HG03039 (cell line): ENCODE data around the gene DEFB123.

Experiments used
- ATAC-seq: cut with Tn5 transposase; IDR thresholded peaks from one replicate; pipeline ENCODE4 v1.9.1; 2021; ENCODE audit warnings: mild to moderate bottlenecking, moderate library complexity; ENCODE audit not compliant: unreplicated experiment

DEFB123 gene

GRCh38 chr20:31473331-31474096 lies 33.1 kb downstream of the DEFB123 start:
- no peak for ATAC-seq

DNA sequence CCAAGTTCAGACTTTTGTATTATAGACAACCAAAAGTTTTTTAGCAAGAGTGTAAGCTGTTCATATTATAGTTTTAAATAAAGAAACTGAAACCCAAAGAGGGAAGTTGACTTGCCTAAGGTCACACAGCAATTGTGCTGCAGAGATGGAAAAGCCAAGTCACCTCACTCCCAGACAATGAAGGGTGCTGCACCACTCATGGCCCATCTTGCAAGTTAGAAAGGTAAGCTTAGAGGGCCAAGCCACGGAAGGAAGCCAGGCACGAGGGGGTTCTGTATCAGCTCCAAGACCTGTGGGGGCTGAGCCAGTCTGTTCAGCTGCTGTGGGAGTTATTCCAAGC lies 33.6 kb downstream of the DEFB123 start:
- ATAC-seq = peak; percentile 59

DNA sequence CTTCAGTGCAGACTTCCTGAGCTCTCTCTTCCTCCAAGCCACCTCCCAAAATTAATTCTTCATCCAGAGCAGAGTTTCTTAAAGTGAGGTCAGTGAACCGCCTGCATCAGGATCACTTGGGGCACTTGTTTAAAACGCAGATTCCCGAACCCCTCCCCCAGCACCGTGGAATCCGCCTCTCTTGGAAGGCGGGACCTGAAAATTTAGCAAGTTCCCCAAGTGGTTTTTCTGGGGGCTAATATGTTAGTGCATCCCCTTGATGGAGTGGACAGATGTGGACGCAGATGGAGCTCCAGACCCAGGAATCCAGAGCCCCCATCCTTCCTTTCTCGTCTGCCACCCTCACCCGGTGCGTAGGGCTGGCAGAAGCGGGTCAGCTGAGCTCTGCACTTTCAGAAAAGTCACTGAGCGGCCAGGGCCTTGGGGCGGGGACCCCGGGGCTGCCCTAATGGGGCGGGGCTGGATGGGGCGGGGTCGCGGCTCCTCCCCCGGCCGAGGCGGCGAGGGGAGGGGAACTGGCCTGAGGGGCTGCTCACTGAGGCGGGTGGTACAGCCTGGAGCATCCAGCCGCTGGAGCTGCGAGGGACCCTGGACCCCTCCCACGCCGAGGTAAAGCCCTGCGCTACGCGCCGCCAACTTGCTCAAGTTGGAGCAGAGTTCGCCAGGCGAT lies 34.5 kb downstream of the DEFB123 start, which contains the start of the genes DEFB124 and REM1:
Gene DEFB124 (minus strand): TSS at position 370 of the 670 bp plus-strand sequence. CDS start 2,114 bp downstream, outside the sequence.
Gene REM1 (plus strand): TSS at position 531 of the 670 bp plus-strand sequence. CDS start 1,158 bp downstream, outside the sequence.
- ATAC-seq = no peak

- no peak for ATAC-seq
Observed at GRCh38 chr20:31475472-31476293, 35.3 kb downstream of the DEFB123 start.

DNA sequence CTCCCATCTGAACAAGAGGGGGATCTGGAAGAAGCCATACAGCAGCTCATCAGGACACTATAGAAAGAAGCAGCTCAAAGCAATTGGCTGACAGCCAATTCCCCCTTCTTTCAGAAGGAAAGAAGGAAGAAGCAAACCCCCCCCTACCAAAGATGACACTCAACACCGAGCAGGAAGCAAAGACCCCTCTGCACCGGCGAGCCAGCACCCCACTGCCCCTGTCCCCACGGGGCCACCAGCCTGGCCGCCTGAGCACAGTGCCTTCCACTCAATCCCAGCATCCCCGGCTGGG lies 35.8 kb downstream of the DEFB123 start:
- ATAC-seq = no peak

DNA sequence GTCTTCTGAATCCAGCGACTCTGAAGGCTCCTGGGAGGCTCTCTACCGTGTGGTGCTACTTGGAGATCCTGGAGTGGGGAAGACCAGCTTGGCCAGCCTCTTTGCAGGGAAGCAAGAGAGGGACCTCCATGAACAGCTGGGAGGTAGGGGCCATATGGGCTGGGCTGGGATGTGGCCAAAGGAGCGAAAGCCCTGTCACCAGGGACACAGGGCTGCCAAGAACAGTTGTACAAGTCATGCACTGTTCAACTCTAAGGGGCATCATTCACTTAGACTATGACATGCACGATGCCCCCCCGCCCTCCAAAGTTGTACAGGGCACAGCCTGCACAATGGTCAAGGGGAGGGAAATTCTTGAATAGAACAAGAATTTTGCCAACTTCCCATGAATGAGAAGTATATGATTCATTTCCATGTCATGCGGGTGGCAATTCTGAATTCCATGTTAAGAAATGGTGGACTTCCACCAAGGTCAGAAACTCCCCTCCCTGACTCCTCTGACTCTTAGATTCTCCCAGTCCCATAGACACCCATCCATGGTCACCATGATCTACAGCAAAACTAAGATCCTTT lies 36.3 kb downstream of the DEFB123 start:
- no peak for ATAC-seq

- ATAC-seq = no peak
Observed at GRCh38 chr20:31484001-31484400, 43.6 kb downstream of the DEFB123 start.

DNA sequence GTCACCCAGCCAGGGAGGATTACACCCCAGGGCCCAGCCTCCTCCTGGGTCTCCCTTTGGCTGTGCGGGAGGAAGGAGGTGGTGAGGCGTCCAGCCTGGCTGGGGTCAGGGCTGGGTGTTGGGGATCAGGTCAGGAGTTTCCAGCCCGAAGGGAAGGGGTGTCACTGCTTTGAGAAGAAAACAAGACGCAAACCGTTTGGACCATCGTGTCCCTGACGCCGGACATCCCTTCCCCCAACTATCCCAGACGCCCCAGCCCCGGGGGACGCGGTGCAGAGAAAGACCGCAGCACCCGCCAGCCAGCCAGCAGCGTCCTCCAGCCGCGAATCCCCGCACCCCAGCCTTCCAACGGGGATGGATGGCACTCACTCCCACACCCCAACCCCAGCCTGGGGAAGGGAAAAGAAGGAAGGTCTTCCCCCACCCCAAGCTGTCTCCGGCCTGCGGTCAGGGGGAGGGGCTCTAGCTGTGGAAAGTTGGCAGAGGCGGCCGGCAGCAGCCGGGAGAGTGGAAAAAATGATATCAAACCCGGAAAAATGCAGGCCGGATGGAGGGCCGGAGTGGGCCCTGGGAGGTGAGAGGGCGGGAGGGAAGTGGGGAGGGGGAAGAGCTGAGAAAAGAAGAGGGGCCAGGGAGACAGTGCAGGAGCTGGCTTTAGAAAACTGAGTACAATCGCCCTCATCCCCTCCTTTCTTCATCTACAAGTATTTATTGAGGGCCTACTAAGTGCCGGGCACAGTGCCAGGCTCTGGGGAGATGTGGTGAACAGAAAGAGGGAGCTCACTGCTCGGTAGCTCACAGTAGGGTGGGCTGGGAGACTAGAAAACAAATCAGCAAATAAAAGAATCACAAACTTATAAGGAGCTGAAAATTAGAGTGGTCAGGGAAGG lies 45.3 kb downstream of the DEFB123 start:
- ATAC-seq = no peak

GRCh38 chr20:31488115-31488514 lies 47.7 kb downstream of the DEFB123 start:
- no peak for ATAC-seq

- ATAC-seq = no peak
Observed at GRCh38 chr20:31489152-31489551, 48.7 kb downstream of the DEFB123 start.

DNA sequence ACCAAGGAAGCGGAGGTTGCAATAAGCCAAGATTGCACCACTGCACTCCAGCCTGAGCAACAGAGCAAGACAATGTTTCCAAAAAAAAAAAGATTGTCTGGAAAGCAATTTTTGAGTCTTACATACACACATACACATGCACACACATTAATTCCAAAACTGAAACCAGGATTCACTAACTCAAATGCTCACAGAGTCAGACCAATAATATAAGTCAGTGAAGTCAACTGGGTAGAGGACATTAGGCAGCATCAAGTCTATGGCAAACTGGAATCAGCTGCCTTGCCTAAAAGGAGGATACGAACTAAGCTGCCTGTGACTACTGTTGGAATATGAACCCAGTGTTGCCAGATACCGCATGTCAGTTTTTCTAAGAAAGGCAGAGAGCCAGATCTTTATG lies 50.3 kb downstream of the DEFB123 start:
- no peak for ATAC-seq

DNA sequence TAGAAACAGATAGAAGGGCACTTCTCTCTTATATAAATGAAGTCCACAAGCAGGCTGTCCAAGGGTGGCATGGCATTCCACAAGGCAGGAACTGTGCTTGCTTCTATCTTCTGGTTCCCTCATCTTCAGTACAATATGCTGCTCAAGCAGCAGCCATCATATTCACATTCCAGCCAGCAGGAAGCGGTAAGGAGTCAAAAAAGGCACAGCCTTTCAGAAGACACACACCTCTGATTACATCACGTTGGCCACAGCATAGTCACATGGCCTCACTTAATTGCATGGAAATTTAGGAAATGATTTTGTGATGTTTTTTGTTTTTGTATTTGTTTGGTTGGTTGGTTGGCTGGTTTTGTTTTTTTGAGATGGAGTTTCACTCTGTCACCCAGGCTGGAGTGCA lies 53.7 kb downstream of the DEFB123 start:
- no peak for ATAC-seq

GRCh38 chr20:31496761-31497295 lies 56.4 kb downstream of the DEFB123 start:
- no peak for ATAC-seq

GRCh38 chr20:31497838-31498540 lies 57.6 kb downstream of the DEFB123 start:
- no peak for ATAC-seq
